CD4-positive, alpha-beta T cell treated with Interleukin-6 for 4 hours (primary cell): ENCODE results near the gene DNAJB2.
"Not testable (repeated sequence)": the region's sequence is repeated elsewhere in the genome, so short reads cannot be mapped to it uniquely, and the experiment has no call there.

Experiments used
- DNase-seq: peaks from one replicate; pipeline ENCODE4 v3.0.0-alpha.2; 2020; ENCODE audit warnings: mixed read lengths

Gene DNAJB2

DNA sequence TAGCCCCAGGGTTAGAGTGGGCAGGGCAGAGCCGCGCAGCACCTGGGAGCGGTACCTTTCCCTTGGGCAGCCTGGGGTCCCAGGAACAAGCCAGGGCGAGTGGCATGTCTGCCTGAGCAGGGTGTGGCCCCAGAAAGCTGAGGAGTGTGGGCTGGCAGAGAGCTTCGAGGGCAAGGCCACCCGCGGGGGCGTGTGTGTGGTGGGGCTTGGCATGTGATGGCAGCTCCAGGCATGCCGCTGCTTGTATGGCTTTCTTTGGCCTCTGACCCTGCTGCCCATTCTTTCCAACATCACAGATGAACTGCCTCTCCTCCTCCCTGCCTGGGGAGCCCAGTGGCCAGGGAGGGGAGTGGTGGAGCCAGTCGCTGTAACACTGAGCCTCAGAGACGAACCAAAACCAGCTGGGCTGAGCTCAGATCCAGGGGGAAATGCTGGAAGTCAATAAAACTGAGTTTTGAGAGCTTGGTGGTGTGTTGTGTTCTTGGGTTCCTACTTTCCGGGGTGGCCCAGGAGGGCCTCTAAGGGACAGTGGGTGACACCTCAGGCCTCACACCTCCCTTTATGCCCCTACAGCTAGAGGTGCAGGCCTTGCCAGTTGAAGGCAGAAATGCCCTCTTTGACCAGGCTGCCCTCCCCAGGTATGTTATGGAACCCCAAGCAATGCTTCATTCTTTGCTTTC lies 7.4 kb downstream of the DNAJB2 start:
- no peak for DNase-seq

DNA sequence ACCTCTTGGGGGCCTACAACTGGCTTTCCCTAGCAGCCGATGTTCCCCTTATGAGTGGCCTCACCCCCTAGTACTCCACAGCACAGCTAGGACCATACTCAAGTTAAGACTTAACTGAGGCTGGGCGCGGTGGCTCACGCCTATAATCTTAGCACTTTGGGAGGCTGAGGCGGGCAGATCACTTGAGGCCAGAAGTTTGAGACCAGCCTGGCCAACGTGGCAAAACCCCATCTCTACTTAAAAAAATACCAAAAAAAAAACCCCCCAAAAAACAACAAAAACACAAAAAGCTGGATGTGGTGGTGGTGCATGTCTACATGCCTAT lies 7.9 kb downstream of the DNAJB2 start:
- not testable (repeated sequence) for DNase-seq

DNA sequence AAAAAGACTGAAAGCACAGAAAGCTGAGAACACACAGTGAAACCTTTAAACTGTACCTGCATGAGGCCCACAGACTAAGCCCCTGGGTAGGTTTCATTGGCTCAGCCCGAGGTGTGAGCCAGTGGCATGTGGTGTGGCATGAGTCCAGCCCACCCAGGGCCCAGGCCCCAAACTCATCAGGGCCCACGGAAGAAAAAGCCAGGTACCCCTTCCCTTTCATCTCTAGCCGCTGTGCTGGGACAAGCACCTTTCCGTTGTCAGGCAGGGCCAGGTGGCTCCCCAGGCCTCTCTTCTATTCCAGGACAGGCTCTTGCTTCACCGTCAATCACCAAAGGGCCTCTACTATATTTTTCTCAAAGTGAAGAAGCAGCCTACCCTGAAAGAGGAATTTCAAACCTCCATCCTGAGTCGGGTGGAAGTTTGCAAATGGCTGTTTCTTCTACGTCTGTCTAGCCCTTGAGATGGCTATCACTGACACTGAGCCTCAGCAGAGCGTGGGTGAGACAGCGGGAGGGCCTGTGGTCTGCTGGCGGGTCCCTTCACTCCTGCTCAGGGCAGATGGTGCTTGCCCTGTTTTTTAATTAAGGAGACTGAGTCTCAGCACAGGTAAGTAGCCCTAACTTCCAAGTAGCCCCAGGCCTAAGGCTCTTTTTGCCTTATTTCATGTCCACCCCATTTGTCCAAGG lies 8.6 kb downstream of the DNAJB2 start:
- no peak for DNase-seq

DNA sequence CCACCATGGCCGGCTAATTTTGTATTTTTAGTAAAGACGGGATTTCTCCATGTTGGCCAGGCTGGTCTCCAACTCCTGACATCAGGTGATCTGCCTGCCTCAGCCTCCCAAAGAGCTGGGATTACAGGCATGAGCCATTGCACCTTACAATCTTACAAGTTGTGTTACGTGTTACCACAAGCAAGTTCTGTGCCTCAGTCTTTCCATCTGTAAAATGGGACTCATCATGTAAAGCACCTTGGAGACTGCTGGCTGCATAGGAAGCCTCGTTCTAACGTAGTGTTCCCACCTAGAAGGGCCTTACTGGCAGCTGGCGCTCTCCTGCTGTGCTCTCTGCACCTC lies 10.0 kb downstream of the DNAJB2 start:
- DNase-seq = no peak

DNA sequence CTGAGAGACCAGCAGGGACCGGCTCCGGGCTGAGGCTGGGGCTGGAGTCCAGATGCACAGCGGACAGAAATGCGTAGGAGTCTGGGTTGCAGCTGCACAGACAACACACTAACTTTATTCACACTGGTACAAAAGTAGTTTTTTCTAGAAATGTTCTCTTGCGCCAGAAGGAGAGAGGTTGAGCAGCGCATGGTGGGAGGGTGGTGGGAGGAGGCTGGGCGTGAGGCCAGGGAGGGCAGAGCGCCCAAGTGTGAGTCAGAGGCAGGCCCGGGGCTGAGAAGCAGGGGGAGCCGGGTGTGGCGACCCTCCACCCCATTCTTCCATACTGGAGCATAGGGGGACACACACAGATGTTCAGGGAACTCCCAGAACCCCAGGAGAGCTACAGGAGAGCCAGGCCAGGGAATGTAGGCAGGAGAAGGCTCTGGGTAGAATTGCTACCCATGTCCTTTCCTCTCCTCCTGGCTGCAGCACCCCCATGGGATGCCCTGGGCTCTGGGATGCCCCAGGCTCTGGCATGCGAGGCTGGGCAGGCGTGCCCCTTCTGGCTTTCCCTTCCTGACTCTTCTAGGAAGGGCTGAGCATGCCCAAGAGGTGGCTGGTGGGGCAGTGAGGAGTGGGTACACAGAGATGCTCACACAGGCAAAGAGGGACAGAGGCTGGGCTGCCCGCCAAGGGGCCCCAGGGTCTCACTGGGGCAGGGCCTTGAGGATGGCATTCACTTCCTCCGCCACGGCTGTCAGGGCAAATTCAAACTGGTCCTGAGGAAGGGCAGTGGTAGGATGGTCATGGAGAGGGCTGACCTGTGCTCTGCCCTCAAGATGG lies 10.6 kb downstream of the DNAJB2 start:
- no peak for DNase-seq

DNA sequence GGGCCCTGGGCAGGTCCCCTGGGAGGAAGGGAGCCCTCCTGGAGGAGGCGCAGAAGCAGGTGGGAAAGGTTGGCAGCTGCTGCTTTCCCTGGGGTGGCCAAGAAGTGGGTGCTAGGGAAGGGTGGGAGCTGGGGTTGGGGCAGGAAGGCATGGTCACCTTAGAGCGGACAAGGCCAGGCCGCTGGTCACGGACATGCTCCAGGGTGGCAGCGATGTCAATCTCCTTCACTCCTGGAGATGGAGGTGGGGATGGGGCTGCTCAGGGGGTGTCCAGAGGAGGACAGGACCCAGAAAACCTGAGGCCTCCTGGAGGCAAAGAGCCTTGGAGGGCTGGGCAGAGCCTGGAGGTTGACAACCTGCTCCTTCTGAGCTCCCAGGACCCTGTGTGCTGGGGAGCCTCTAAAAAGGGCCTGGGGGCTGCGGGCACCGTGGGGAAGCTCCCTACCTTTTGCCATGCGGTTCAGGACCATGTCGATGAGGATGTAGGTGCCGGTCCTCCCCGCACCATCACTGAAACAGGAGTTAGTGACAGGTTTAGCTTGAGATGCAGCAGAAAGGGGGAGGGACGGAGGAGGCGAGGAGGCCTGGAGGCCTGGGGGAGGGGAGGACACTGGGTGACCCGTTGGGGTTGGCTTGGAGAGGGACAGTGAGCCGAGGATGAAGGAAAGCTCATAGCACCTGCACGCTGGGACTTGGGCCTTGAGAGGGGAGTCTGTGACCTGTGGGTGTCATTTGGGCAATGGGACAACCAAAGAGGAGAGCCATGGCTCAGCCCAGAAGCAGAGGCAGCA lies 11.4 kb downstream of the DNAJB2 start:
- DNase-seq = no peak

DNA sequence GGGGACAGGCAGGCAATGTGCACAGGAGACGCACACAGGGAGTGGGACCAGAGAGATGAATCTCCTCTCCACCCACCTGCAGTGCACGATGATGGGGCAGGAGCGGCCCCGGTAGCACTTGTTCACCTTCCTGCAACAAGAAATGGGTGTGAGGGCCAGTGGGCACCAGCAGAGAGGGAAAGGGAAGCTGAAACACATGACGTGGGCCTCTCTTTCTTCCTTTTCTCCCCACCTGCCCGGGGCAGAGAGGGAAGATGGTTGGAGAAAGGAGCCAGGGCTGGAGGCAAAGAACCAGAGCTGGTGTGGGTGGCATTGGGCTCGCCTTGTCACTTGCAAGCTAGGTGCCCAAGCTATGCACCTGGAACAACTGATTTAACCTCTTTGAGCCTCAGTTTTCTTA lies 12.2 kb downstream of the DNAJB2 start:
- no peak for DNase-seq

DNA sequence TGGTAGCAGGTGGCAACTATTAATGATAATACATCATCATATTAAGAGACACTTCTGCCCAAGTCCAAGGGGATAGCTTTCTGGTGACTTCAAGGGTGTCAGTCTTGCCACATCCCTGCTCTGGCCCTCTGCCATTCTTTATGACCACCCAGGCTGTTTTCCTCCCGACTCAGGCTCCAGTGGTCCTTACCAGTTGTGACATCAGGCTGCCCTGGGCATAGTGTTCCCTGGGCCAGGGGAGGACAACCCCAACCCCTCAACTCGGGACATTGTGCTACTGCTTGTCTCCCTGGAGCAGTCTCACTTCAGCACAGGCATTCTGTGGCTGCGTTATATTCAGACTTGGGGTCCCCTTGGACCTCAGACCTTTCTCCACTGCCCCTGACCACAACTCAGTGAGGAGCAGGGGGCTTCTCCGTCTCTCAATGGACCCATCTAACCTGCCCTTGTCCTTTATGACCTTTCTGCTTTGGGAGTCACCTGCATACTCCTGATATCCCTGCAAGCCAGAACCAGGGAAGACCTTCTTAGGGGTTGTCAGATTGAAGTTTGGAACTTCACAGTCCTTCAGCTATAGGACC lies 12.8 kb downstream of the DNAJB2 start:
- no peak for DNase-seq

DNA sequence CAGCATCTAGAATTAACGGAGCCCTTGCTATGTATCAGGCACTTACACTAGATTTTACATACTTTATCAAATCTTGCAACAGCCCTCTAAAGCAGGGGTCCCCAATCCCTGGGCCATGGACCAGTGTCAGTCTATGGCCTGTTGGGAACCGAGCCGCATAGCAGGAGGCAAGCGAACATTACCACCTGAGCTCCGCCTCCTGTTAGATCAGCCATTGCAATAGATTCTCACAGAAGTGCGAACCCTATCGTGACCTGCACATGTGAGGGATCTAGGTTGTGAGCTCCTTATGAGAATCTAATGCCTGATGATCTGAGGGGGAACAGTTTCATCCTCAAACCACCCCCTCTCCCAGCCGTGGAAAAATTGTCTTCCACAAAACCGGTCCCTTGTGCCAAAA lies 13.4 kb downstream of the DNAJB2 start:
- no peak for DNase-seq

DNA sequence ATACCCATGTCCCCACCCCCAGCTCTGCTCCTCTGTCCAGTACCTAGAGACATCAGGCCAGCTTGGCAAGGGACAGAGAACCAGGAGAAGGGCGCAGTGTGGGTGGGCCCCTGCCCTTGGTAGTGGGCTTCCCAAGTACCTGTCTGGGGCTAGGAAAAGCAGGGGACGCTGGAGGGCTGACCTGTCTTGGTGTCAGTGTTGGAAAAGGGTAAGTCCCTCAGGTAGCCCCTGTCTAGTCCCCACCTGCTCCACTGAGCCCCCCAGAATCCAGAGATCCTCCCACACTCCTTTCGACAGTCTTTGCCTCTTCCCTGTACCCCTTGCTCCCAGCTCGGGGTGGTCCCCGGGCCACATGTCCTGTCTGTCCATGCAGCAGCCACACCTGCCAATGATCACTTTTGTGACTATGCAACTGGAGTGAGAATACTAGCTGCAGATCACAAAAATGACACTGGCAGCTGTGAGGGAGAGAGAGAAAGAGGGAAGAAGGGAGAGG lies 14.6 kb downstream of the DNAJB2 start:
- no peak for DNase-seq

DNA sequence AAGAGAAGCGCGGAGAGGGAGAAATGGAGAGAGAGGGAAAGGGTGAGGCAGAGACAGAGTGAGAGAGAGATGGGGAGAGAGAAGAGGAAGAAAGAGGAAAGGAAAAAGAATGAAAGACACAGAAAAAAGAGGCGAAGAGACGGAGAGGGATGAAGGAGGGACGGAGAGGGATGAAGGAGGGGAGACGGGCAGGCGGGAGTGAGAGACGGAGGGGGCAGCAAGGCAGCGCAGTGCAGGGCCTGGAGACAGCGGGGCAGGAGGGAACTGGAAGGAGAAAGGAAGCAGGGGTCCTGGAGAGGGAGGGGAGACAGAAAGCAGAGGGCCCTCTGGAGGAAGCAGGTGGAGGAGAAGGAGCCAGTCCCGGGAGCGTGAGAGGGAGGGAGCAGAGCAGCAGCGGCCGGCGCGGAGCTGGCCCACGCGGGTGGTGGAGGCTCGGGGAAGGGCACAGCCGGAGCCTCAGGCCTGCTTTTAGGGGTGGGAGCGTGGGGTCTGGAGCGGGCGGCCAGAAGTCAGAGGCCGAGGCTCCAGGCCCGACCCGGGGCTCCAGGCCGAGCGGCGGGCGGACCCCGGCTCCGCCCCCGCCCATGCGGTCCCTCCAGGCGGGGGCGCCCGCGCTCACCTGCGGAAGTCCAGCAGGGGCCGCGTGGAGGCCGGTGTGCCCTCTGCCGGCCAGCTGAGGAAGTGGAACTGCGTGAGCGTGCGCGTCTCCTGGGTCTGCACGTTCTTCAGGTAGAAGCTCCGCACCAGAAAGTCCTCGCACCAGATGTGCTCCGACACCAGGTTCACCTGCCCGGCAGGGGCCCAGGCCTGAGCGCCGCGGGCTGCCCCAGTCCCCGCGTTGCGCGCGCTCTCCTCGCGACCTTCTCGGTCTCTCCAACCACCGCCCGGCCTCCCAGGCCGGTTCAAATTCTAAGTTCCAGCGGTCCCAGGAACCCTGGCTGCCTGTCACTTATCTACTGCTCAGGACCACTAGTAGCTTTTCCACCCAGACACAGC lies 15.5 kb downstream of the DNAJB2 start:
- DNase-seq = peak; percentile 93

DNA sequence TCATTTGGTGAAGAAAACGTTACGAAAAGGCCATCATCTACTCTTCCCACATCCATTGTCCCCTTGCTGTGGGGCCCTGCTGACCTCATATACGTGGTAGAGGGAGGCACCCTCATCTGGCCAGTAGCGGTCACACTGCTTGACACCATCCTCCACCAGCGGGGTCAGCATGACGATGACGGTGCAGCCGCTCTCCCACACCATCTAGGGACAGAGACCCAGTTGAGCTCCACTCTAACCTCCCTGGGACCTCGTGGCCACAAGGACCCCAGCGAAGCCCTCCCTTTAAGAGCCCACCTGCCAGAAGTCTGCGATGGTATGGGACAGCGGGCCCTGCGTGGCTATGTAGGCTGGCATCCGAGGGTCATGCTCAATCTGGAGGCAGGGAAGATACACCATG lies 17.0 kb downstream of the DNAJB2 start:
- DNase-seq = no peak

DNA sequence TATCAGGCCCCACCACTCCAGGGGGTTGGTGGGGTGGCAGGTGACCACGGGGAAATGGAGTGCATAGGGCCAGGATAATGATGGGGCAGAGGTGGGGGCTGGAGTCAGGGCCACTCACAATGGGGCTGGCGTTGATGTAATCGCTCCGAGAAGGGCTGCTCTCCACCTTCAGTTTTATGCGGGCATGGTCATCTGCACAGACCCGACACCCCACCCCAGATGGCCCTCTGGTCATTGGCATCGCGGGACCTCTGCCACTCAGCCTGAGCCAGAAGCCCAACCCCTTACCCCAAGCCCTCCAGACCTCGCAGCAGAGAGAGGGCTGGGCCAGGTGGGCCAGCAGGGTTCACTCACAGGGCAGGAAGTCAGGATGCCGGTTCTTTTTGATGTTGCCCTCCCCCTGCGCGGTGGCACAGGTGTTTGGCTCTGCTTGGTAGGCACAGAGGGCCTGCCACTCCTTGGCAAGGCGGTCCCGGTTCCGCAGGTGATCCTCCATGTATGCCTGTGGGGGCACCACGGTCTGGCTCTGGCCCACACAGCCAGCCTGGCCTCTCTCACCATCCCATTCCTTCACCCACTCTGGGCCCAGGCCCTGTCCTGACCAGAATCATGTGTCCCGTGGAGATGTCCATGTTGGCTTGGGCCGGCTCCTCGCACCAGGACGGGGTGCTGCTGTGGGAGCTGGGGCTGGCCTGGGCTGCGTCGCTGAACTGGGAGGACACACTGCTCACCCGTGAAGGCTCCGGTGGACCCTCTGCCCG lies 17.6 kb downstream of the DNAJB2 start:
- peak; percentile 27 for DNase-seq

DNA sequence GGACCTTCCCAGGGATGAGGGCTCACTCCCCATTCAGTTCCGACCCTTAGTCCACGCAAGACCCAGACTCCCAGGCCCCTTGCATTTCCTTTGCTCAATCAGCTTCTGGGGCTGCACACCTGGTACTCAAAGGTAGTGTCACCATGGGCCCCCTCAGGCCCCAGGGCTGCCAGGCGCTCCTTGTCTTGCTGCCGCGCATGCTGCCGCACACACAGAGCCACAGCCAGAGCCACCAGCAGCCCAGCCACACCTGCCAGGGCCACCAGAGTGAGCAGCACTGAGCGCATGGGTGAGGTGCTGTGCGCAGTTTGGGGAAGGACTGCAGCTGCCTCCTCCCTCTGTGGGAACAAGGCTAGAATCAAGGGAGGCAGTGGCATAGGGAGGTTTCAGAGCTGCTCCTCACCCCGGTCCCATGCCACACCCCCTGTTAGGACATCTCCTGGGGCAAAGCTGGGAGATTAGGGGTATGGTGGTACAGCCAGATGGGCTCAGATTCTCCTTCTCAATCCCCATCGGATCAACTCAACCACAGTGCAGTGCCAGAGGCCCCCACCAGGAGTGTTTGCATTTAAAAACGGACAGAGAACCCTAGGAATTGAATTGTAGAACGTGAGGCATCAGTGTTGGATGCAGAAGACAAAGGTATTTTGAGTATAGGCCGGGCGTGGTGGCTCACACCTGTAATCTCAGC lies 18.7 kb downstream of the DNAJB2 start:
- DNase-seq = no peak

DNA sequence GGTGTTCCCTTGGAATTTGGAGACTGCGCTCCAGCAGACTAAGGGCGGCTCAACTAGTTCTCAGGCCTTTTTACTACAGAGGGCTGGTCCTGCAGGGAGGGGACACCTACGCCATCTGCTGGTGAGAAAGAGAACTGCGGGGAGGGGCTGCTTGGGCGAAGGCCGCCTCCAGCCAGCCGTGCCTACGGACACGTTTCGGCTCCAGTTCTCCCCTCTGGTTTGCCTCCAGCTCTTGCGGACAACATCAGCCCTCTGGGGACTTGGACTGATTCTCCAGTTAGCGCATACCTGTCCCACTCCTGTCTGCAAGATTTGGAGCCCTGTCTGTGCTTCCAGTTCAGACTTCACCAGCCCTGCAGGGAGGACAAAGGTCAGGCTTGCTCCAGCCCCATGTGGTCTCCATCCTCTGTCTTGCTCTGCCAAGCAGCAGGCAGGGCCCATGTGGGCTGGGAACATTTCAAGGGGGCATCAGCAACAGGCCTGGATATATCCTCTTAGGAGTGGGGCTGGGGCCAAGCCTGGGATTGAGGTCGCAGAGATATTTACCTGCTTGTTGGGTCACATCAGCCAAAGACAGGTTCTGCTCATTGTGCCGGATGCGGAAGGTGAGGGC lies 19.7 kb downstream of the DNAJB2 start:
- DNase-seq = peak; percentile 88

DNA sequence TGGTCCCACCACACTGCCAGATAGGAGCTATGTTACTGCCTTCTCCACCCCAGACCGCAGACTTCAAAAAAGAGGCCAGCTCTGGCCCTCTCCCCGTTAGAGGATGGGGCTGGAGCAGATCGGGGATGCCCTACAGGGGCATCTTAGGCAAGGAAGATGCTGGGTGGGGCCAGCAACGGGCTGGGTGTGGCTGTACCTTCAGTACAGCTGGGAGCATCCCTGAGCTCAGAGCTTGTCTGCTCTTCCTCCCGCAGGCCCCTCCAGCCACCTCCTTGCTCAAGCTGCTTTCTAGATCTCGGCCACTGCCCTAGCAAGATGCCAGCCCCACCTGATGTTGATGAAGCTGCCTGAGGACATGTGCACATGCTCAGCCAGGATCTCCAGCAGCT lies 20.2 kb downstream of the DNAJB2 start:
- no peak for DNase-seq

DNA sequence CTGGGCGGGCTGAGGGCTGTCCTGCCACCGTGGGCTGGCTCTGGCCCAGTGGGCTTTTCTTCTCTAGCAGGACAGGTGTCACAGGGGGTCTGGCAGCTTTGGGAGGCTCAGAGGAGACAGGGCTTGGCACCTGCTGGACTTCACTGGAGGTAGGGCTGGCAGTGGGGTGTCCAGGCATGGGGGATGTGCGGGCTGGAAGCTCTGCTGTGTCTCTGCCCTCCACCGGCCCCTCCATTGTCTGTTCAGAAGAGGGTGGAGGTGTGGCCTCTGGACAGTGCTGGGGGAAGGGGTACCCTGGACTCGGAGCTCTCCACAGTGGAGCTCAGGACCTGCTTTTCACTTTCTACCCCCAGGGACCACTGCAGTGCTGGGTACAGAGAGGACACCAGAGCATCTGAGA lies 20.9 kb downstream of the DNAJB2 start:
- DNase-seq = no peak

DNA sequence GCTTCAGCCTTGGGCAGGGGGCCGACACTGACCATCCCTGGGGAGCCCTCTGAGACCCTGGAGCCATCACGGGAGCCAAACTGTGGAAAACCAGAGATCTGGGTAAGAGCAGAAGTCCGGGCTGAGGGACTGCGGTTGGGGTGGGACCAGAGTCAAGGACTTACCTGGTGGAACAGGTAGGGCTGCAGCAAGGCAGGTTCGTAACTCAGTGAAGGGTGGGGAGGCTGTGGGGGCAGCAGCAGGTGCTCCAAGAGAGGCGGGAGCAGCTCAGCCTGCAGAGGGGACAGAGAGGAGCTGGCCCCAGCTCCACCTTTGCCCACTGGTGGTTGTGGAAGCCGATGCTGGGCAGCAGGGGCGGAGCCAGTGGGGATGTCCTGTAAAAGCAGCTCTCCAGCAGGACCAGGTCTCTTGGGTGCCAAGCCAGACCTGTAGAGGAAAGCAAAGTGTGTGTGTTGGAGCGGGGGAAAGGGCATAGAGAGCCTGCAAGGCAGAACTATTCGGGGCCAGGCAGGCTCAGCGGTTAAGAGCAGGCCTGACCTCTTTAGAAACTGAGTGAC lies 23.3 kb downstream of the DNAJB2 start:
- DNase-seq = no peak

DNA sequence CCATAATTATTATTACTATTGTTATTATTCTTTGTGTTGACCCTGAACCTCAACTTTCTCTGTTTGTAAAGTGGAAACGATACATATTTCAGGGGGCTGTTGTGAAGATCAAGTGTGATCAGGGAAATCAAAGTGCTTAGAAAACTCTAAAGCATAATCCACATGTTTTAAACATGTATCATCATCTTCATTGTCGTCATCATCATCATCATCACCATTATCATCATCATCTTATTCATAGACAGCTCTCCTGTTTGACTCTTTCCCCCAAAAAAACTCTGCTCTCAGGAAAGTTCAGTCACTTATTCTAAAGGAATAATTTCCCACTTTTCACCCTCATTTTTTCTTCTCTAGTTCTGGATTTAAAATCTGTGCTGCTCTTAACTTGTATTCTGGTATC lies 25.1 kb downstream of the DNAJB2 start:
- no peak for DNase-seq
